Measurements from ENCODE around the gene SLC35B2. TPM values are rescaled to one million over a fixed set of nuclear protein-coding genes. Genes with fewer than 3 reads are reported as not detected.

SLC35B2 gene
- total RNA-seq, 1 experiment from 2014 or later, result 90.6 TPM

GRCh38 chr6:44211284-44211683 lies 46.0 kb downstream of the SLC35B2 start:
- no peak for ATAC-seq
- H3K4me1 ChIP-seq (ENCODE audit: insufficient read depth, low read length), result no peaks in the 10 kb centered on the region

DNA sequence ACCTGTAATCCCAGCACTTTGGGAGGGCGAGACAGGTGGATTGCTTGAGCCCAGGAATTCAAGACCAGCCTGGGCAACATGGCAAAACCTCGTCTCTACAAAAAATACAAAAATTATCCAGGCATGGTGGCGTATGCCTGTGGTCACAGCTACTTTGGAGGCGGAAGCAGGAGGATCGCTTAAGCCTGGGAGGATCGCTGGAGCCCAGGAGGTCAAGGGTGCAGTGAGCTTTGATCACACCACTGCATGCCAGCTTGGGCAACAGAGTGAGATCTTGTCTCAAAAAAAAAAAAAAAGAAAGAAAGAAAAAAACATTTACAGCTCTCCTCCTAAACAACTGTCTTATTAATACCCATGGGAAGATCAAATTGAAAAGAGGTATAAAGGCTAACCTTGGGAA lies 49.4 kb downstream of the SLC35B2 start:
- ChIA-PET CTCF (no interaction called here), POLR2A (ENCODE audit: unreplicated experiment) (no interaction called here)
- H3K9me2 ChIP-seq (replicated peaks; ENCODE audit: low read length), result no peaks in the 10 kb centered on the region
- H3K9me3 ChIP-seq (ENCODE audit: low read length), result no peaks in the 10 kb centered on the region
- TF ChIP-seq CTCF (conservative IDR thresholded peaks at IDR 0.05; ENCODE audit: low read depth, low read length), result no peak
- TF ChIP-seq EZH2 (IDR thresholded peaks at IDR 0.05; ENCODE audit: low read length, unreplicated experiment), result no peak
- no peak for TF ChIP-seq EZH2phosphoT487 (IDR thresholded peaks at IDR 0.05; ENCODE audit: borderline replicate concordance, low read length)
- no TSS peak for BruUV-seq (replicated peaks)
- H2AFZ ChIP-seq (ENCODE audit: low read length), result no peak overlapping the region
- peaks cover 14% of the 10 kb centered on the region for H3K4me1 ChIP-seq (ENCODE audit: insufficient read depth, low read length)
- no peaks in the 10 kb centered on the region for H4K20me1 ChIP-seq (ENCODE audit: low read length)
- ATAC-seq (no peak), DNase-seq (no peak)
- no peak overlapping the region for H3K27ac ChIP-seq (ENCODE audit: low read length)
- no peaks in the 10 kb centered on the region for H3K36me3 ChIP-seq (ENCODE audit: low read depth, low read length)
- H3K4me2 ChIP-seq (ENCODE audit: low read length), result no peak overlapping the region
- no peak overlapping the region for H3K4me3 ChIP-seq (ENCODE audit: low read length)
- no peaks in the 10 kb centered on the region for H3F3A ChIP-seq (ENCODE audit: low read length, unreplicated experiment)
- intact Hi-C loops (cut with micrococcal nuclease), result no loop called here
- H3K27me3 ChIP-seq (ENCODE audit: low read length), result no peaks in the 10 kb centered on the region
- no peaks in the 10 kb centered on the region for H3K79me2 ChIP-seq (ENCODE audit: low read length)
- H3K9ac ChIP-seq (ENCODE audit: low read length), result no peak overlapping the region

More at GRCh38 chr6:44211284-44211683, 46.0 kb downstream of the SLC35B2 start:
- Histone ChIP-seq H4K20me1 (ENCODE audit: low read length) (no peaks in the 10 kb centered on the region), H3K36me3 (ENCODE audit: low read depth, low read length) (no peaks in the 10 kb centered on the region), H3K9me3 (ENCODE audit: low read length) (no peaks in the 10 kb centered on the region), H2AFZ (ENCODE audit: low read length) (no peak overlapping the region), H3K9me2 (replicated peaks; ENCODE audit: low read length) (no peaks in the 10 kb centered on the region), H3K27me3 (ENCODE audit: low read length) (no peaks in the 10 kb centered on the region), H3K27ac (ENCODE audit: low read length) (no peak overlapping the region), H3K79me2 (ENCODE audit: low read length) (no peaks in the 10 kb centered on the region), H3F3A (ENCODE audit: low read length, unreplicated experiment) (no peaks in the 10 kb centered on the region), H3K9ac (ENCODE audit: low read length) (no peak overlapping the region), H3K4me3 (ENCODE audit: low read length) (no peak overlapping the region), H3K4me2 (ENCODE audit: low read length) (no peak overlapping the region)
- TF ChIP-seq EZH2phosphoT487 (IDR thresholded peaks at IDR 0.05; ENCODE audit: borderline replicate concordance, low read length) (no peak), EZH2 (IDR thresholded peaks at IDR 0.05; ENCODE audit: low read length, unreplicated experiment) (no peak), CTCF (conservative IDR thresholded peaks at IDR 0.05; ENCODE audit: low read depth, low read length) (no peak)
- ChIA-PET CTCF (interaction anchor here (0.5 kb wide), 1 partner anchor 11 kb away, joined by 6 read pairs; no protein-coding TSS in a partner anchor), POLR2A (ENCODE audit: unreplicated experiment) (no interaction called here)
- BruUV-seq (replicated peaks), result no TSS peak
- no peak for DNase-seq
- intact Hi-C loops (cut with micrococcal nuclease), result no loop called here

Other genes starting within 250 kb of the SLC35B2 start
- 164 and 192 TPM in 2 replicates for gene MRPL14, start 130.1 kb downstream of the SLC35B2 start, total RNA-seq (2014; rRNA removed)
- 23.6 and 26.9 TPM in 2 replicates for gene TMEM63B, start 130.0 kb downstream of the SLC35B2 start, total RNA-seq (2014; rRNA removed)
- not detected in 2 replicates for gene CAPN11, start 98.7 kb downstream of the SLC35B2 start, total RNA-seq (2014; rRNA removed)
- gene MYMX, start 40.6 kb downstream of the SLC35B2 start, total RNA-seq (2014; rRNA removed), result not detected in 2 replicates
- gene SLC29A1, start 33.9 kb downstream of the SLC35B2 start, total RNA-seq (2014; rRNA removed), result 54.7 and 60.4 TPM in 2 replicates
- 1,280 and 1,322 TPM in 2 replicates for gene HSP90AB1, start 10.4 kb downstream of the SLC35B2 start, total RNA-seq (2014; rRNA removed)
- gene NFKBIE, start 8.0 kb upstream of the SLC35B2 start, total RNA-seq (2014; rRNA removed), result 7.4 and 28.7 TPM in 2 replicates
- not detected in 2 replicates for gene TMEM151B, start 12.9 kb upstream of the SLC35B2 start, total RNA-seq (2014; rRNA removed)
- 26.2 and 30.4 TPM in 2 replicates for gene AARS2, start 55.8 kb upstream of the SLC35B2 start, total RNA-seq (2014; rRNA removed)
- not detected in 2 replicates for gene SPATS1, start 85.1 kb upstream of the SLC35B2 start, total RNA-seq (2014; rRNA removed)
- gene CDC5L, start 130.2 kb upstream of the SLC35B2 start, total RNA-seq (2014; rRNA removed), result 19.7 and 23.0 TPM in 2 replicates